EH (cell line): ENCODE data around the gene CAD.
"Not testable (repeated sequence)": the region's sequence is repeated elsewhere in the genome, so short reads cannot be mapped to it uniquely, and the experiment has no call there.

Experiments
- DNase-seq: peaks from one replicate; pipeline ENCODE4 v3.0.0-alpha.2; 2015; ENCODE audit warnings: low read depth

Gene CAD

GRCh38 chr2:27217173-27218121, at the start of gene CAD:
CAD (plus strand) TSS chr2:27217369; CDS start chr2:27217552, 183 bp downstream.
- DNase-seq = peak; percentile 85

DNA sequence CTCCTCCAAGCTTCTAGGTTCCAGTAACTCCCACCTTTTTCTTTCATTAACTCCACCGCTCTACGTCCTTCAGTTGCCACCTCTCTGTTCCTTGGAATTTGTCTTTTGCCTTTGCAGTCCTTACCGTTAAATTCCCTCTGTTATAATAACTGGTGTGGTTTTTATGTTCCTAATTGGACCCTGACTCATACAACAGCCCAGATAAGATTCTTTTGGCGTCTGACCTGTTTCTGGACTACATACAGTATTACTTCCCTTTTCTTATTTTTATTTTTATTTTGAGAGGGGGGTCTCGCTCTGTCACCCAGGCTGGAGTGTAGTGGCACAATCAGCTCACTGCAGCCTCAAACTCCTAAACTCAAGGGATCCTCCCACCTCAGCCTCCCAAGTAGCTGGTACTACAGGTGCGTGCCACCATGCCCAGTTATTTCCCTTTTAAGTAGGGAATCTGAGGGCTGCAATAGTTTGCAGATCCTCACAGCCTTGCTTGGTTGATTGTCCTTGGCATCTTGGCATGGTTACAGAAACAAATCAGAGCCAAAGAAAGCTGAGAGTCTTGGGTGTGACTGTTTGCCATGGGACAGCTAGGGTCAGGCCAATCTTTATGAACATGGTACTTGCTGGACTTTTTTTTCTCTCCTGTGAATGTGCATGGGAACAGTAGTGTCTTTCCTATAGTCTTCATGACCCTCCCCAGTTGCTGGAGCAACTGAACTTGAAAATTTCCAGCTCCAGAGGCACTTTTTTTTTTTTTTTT, 46.4 kb upstream of the CAD start:
- DNase-seq = no peak

GRCh38 chr2:27171351-27171848, 45.8 kb upstream of the CAD start:
- DNase-seq = no peak

- peak; percentile 29 for DNase-seq
Measured at GRCh38 chr2:27174638-27175037, 42.5 kb upstream of the CAD start.

DNA sequence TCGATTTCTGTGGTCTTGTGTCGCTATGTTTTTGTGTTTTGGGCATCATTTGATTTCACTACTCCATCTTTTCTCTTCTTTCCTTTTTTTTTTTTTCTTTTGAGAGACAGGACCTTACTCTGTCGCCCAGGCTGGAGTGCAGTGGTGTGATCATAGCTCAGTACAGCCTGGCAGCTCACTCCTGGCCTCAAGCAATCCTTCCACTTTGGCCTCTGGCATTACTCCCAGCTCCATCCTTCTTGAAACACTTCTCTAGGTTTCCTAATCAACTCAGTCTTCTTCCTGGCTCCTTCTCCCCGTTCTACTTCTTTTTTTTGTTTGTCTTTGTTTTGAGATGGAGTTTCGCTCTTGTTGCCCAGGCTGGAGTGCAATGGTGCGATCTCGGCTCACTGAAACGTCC, 41.8 kb upstream of the CAD start:
- peak; percentile 49 for DNase-seq

- DNase-seq = not testable (repeated sequence)
Measured at GRCh38 chr2:27175781-27176180, 41.4 kb upstream of the CAD start.

- DNase-seq = no peak
Measured at GRCh38 chr2:27177441-27178351, 39.5 kb upstream of the CAD start.

DNA sequence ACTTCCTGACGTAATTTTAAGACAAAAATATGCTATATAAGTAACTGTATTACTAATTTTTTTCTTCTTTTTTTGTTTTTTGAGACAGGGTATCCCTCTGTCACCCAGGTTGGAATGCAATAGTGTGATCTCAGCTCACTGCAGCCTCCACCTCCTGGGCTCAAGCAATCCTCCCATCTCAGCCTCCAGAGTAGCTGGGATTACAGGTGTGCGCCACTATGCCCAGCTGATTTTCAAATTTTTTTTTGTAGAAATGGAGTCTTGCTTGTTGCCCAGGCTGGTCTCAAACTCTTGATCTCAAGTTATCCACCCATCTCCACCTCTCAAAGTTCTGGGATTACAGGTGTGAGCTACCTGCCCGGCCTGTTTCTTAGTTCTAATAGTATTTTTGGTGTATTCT, 38.7 kb upstream of the CAD start:
- DNase-seq = no peak

DNA sequence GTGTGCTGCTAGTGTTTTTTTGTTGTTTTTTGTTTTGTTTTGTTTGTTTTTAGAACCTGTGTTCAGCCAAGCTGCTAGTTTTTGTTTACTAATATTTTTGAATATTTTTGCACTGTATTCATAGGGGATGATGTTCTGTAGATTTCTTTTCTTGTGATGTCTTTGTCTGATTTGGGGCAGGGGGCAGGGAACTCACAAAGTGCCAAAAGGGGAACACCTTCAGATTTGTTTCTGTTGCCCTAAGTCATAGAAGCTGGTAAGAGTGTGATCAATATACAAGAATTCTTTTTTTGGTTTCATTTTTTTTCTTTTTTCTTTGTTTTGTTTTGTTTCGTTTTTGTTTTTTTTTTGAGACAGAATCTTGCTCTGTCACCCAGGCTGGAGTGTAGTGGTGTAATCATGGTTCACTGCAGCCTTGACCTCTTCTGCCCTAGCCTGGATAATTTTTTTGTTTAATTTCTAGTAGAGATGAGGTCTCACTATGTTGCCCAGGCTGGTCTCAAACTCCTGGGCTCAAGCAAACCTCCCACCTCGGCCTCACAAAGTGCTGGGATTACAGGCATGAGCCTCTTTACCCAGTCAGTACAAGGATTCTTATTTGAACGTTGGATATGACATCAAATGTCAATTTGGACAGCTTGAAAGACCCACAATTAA, 37.7 kb upstream of the CAD start:
- no peak for DNase-seq

DNA sequence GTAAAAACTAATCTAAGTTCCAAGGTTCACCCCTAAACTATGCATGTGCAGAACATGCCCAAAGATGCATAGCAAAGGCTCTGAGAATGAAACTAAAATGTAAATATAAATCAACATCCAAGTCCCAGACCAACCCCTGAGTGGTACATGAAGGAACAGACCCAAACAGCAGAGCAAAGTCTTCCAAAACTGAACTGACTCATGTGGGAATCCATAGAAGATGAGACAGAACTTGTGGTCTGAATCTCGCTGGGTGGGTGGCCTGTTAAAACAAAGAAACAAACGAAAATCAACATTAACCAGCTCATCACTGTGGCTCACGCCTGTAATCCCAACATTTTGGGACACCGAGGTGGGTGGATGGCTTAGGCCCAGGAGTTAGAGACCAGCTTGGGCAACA, 34.8 kb upstream of the CAD start:
- peak; percentile 87 for DNase-seq

DNA sequence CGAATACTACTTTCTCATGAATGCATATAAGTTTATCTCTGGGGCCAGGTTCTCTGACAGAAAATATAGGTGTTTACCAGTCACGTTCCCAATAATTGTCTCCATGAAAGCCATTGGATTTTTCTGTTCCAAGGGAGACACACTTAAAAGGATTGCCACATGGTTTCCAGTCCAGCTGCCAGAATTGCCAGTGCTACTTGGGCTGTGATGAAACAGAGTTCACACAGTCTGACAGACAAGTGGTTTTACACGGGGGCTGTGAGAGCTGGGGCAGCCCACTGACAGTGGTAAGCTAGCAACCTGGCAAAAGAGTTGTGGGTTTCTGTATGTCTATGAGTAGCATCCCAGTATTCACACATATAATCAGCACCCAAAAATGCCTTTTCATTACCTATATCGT, 33.1 kb upstream of the CAD start:
- peak; percentile 47 for DNase-seq

GRCh38 chr2:27185331-27186026, 31.7 kb upstream of the CAD start:
- peak; percentile 96 for DNase-seq

GRCh38 chr2:27186613-27187345, 30.4 kb upstream of the CAD start:
- peak; percentile 32 for DNase-seq

GRCh38 chr2:27189989-27190388, 27.2 kb upstream of the CAD start:
- DNase-seq = no peak

- DNase-seq = peak; percentile 79
Measured at GRCh38 chr2:27191070-27191829, 25.9 kb upstream of the CAD start.

DNA sequence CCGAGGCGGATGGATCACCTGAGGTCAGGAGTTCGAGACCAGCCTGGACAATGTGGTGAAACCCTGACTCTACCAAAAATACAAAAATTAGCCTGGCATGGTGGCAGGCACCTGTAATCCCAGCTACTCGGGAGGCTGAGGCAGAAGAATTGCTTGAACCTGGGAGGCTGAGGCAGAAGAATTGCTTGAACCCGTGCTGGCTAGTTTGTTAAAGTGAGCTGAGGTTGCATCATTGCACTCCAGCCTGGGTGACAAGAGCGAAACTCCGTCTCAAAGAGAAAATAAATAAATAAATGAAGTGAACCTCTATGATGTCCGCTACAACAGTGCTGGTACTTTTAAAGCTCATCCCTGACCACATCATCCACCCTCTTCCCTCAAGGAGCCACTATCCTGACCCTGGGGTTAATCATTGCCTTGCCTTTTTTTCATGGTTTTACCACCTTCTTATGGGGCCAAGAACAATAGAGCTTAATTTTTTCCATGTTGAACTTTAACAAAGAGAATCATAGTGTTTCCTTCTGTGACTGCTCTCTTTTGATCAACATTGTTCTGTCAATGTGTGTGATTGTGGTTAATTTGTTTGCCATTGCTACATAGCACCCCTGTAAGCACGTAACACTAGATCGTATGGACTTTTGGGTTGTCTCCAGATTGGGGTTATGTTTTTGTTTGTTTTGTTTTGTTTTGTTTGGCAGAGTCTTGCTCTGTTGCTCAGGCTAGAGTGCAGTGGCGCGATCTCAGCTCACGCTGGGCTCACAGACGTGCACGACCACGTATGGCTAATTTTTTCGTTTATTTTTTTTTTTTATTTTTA, 22.4 kb upstream of the CAD start:
- peak; percentile 13 for DNase-seq

DNA sequence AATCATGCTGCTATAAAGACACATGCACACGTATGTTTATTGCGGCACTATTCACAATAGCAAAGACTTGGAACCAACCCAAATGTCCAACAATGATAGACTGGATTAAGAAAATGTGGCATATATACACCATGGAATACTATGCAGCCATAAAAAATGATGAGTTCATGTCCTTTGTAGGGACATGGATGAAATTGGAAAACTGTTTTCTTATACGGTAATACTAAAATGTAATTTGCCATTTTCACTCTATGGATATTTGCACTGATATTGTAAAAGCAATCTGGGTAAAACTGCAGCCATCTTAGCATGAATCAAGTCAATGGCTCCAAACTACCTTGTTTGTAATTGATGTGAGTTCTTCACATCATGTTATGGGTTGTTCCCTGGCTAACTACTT, 21.4 kb upstream of the CAD start:
- DNase-seq = not testable (repeated sequence)

GRCh38 chr2:27198068-27198467, 19.1 kb upstream of the CAD start:
- not testable (repeated sequence) for DNase-seq
